GM10248 (cell line): ENCODE results near the gene TCHHL1.

ENCODE experiments used
- CTCF ChIA-PET: fragments of 300-600 bp; sonication (Branson Sonifier 250); formaldehyde crosslinking; extraction: SDS; loops from one replicate; lab custom pipeline; 2021; ENCODE audit warnings: antibody characterized with exemption; lab: Yijun Ruan, JAX
- POLR2A ChIA-PET: fragments of 350-650 bp; sonication (Branson Sonifier 250); formaldehyde crosslinking; extraction: SDS; loops from one replicate; lab custom pipeline; 2020; ENCODE audit warnings: antibody characterized with exemption; lab: Yijun Ruan, JAX
- DNase-seq: peaks from one replicate; pipeline ENCODE4 v3.0.0; 2012; ENCODE audit errors: extremely low spot score
- TF ChIP-seq, protein P1 (sequence below): IDR thresholded peaks from 2 replicates; pipeline ENCODE4 v1.5.1; 2012; ENCODE audit warnings: mild to moderate bottlenecking, low read depth; ENCODE audit errors: extremely low read depth, missing control alignments, control extremely low read depth

The TCHHL1 gene

DNA sequence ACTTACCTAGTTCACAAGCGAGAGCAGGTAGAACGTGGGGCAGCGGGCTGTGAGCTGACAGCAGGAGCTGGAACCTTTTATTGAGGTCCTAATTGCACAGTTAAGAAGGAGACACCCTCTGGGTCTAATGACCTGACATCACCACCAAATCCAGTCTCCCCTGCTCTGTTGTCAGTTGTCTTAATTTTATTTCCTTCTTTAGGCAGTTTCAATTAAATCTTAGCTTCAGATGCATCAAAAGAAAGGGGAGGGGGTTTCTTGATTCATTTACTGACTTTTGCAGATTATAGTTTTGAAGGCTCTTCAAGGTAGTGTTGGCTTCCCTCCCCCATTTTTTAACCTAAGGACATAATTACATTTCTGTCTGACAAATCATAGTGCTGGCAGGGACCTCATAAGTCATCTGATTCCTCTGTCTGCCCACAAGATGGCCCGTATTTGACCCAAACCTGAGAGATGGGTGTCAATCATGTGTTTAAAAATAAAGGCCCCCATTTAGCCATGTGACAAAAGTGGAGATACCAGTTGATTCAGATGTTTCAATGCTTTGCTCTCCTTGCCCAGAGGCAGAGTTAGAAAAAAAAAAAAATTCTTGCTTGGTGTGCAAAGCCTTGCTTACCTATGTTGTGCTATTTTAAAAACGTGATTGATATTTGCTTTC, at the start of gene TCHHL1:
Gene TCHHL1, minus strand, starts transcription at position 51 of the 661 bp plus-strand sequence. CDS start 921 bp downstream, outside the sequence.
- ChIA-PET POLR2A (no interaction called here), CTCF (no interaction called here)
- no peak for DNase-seq
- TF ChIP-seq, protein P1, sequence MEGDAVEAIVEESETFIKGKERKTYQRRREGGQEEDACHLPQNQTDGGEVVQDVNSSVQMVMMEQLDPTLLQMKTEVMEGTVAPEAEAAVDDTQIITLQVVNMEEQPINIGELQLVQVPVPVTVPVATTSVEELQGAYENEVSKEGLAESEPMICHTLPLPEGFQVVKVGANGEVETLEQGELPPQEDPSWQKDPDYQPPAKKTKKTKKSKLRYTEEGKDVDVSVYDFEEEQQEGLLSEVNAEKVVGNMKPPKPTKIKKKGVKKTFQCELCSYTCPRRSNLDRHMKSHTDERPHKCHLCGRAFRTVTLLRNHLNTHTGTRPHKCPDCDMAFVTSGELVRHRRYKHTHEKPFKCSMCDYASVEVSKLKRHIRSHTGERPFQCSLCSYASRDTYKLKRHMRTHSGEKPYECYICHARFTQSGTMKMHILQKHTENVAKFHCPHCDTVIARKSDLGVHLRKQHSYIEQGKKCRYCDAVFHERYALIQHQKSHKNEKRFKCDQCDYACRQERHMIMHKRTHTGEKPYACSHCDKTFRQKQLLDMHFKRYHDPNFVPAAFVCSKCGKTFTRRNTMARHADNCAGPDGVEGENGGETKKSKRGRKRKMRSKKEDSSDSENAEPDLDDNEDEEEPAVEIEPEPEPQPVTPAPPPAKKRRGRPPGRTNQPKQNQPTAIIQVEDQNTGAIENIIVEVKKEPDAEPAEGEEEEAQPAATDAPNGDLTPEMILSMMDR: no peak

GRCh38 chr1:152137215-152137614, 48.4 kb upstream of the TCHHL1 start:
- ChIA-PET POLR2A (no interaction called here), CTCF (interaction anchor here (1.1 to 2.8 kb wide), 2 partner anchors 12 to 49 kb away, joined by 3 to 15 read pairs; no protein-coding TSS in a partner anchor)
- TF ChIP-seq, protein P1: no peak
- DNase-seq: no peak

DNA sequence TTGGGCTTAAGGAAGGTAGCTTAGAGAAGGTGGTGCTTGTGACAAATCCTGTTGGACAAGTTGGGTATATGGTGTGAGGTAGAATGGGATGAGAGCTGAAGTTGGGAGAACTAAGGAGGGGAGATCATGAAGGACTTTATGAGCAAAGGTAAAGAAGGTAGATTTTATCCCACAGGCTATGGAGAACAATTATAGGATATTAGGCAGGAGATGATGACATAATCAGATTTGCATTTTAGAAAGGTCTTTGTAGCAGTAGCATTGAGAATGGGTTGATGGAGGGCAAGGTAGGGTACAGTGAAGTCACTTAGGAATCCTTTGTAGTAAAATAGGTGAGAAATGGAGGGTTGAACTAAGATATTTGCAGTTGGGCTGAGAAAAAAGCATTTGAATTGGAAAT, 41.3 kb upstream of the TCHHL1 start:
- DNase-seq: no peak
- POLR2A ChIA-PET: no interaction called here
- TF ChIP-seq, protein P1: no peak
- CTCF ChIA-PET: no interaction called here

DNA sequence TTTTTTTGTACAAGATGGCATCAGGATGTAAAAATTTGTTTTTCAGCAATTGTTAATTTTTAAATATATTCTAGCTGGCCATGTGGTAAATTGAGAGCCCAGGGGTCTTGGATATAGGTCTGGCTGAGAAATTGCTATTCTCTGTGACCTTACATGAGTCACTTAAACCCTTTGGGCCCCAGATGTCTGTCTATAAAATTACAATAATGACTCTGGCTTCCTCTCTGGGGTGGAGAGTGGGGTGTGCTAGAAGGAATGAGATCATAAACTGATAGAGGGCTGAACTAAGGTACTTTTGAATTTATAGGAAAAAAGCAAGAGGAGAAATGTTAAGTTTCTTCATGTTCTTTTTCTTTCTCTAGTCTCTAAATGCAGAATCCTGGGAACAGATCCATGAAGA, 38.8 kb upstream of the TCHHL1 start:
- POLR2A ChIA-PET: no interaction called here
- DNase-seq: no peak
- CTCF ChIA-PET: no interaction called here
- TF ChIP-seq, protein P1: no peak

- DNase-seq: no peak
- TF ChIP-seq, protein P1: no peak
- POLR2A ChIA-PET: no interaction called here
- CTCF ChIA-PET: no interaction called here
Observed at GRCh38 chr1:152125834-152126443, 37.1 kb upstream of the TCHHL1 start.

- TF ChIP-seq, protein P1: no peak
- ChIA-PET CTCF (interaction anchor here (1.4 to 2.4 kb wide), 3 partner anchors 13 to 340 kb away, joined by 3 to 6 read pairs (median 5); no protein-coding TSS in a partner anchor), POLR2A (no interaction called here)
- DNase-seq: no peak
Observed at GRCh38 chr1:152118915-152119314, 30.1 kb upstream of the TCHHL1 start.
